GM12875 (cell line): ENCODE measurements around the gene NRCAM.

Experiments
- H3K4me3 ChIP-seq: one replicate; pipeline ENCODE4 v1.5.1; 2011; ENCODE audit warnings: low read depth, low read length, control low read depth
- CTCF ChIP-seq: IDR thresholded peaks from 2 replicates; pipeline ENCODE4 v1.5.1; 2011; ENCODE audit warnings: low read depth, mild to moderate bottlenecking, control low read depth, inconsistent platforms, low read length, moderate library complexity, borderline replicate concordance; ENCODE audit not compliant: insufficient read depth

The NRCAM gene

GRCh38 chr7:108142675-108143259 lies 313.5 kb downstream of the NRCAM start:
- H3K4me3 ChIP-seq: no peak overlapping the region
- TF ChIP-seq CTCF: no peak

DNA sequence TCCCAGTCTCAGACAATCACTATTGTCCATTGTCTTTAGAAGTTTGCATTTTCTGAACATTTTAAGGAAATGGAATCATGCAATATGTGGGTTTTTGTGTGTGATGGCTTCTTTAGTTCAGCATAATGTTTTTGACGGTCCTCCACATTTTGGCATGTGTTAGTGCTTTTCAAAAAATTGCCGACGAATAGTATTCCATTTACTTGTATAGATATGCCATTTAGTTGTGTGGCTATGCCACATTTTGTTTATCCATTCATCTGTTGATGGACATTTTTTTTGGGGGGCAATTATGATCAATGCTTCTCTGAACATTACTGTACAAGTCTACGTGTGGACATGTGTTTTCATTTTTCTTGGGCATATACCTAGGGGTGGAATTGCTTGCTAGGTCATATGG lies 314.1 kb downstream of the NRCAM start:
- TF ChIP-seq CTCF: no peak
- H3K4me3 ChIP-seq: no peak overlapping the region

- no peak for TF ChIP-seq CTCF
Observed at GRCh38 chr7:108140671-108141070, 315.6 kb downstream of the NRCAM start.

GRCh38 chr7:108138911-108139310 lies 317.3 kb downstream of the NRCAM start:
- no peak for TF ChIP-seq CTCF
- H3K4me3 ChIP-seq: no peak overlapping the region

More at GRCh38 chr7:108140671-108141070, 315.6 kb downstream of the NRCAM start:
- H3K4me3 ChIP-seq: no peak overlapping the region

DNA sequence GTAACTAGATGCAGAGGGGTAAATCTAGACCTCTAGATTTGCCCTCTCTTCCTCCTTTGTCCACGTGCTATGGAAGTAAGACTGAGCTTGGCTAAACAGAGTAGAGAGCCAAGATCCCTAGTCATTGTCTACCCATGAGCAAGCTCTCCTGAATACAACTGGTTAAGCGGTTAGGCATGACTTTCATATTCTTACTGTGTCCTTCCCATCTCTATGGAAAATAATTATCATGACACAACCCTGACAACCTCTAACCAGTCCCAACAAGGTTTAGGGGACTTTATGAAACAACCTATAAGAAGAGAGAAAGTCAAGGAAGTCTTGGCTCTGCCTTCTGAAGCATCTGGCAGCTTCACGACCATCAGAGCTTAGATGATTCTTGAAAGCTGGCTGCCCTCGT lies 318.2 kb downstream of the NRCAM start:
- TF ChIP-seq CTCF: no peak
- H3K4me3 ChIP-seq: no peak overlapping the region

DNA sequence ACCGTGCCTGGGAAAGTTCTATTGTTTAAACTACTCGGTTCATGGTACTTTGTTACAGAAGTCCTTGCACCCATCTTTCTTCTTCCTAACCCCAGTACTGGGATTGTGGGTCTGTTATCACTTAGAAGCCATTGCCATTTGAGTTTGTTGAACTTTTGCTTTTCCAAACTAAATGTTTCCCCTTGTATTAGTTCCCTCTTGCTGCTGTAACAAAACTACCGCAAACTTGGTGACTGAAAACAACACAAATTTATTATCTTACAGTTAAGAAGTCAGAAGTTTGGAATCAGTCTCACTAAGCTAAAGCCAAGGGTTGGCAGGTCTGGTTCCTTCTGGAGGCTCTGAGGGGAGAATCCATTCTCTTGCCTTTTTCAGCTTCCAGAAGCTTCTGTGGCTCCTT lies 319.2 kb downstream of the NRCAM start:
- TF ChIP-seq CTCF: no peak
- H3K4me3 ChIP-seq: no peak overlapping the region

- TF ChIP-seq CTCF: no peak
- no peak overlapping the region for H3K4me3 ChIP-seq
Observed at GRCh38 chr7:108136191-108136688, 320.0 kb downstream of the NRCAM start.
